Measurements from ENCODE around the gene RENBP. TPM values are rescaled to one million over a fixed set of nuclear protein-coding genes. Genes with fewer than 3 reads are reported as not detected.

Gene RENBP
- total RNA-seq, 1 experiment from 2014 or later = 0.87 TPM

GRCh38 chrX:153924149-153924861 lies 20.1 kb downstream of the RENBP start:
- peak; percentile 77 for DNase-seq (ENCODE audit: extremely low read depth, low read depth)

DNA sequence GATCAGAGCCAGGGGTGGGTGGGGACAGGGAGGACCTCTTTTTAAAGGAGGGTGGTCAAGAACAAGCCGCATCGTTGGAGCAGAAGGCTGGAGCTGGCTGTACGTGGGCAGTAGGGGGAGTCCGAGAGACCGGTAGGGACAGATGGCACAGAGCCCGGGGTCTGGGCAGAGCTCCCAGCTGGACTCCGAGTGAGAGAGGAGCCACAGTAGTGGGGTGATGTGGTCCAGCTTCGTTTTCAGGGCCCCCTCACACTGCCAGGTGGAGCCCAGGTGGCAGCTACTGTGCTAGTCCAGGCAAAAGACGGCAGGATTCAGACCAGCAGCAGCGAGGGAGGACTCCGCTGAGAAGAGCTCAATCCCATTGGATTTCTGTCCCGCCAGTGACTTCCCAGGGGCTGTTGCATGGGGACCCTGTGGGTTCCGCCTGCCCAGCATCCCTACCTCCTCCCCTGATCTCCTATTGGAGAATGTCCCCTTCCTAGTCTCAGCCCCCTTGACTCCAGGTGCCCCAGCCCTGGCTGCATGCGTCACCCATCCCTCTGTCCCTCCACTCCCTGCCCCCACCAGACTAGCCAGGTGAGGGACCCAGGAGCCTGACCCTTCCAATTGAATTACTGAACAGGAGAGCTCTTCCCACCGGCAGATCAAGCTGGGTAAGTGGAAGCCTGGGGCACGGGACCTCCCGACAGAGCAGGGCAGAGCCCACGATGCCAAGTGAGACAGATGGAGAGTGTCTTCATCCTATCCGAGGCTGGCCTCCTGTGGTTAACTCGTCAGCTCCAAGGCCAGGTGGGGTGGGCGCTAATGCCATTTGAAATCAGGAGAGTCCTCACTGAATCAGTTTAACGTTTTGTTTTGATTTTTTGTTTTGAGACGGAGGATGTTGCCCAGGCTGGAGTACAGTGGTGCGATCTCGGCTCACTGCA lies 21.2 kb downstream of the RENBP start:
- peak; percentile 48 for DNase-seq (ENCODE audit: extremely low read depth, low read depth)

- no peak for DNase-seq (ENCODE audit: extremely low read depth, low read depth)
These were observed 22.7 kb downstream of the RENBP start for GRCh38 chrX:153921511-153922446.

- DNase-seq (ENCODE audit: extremely low read depth, low read depth) = no peak
These were observed 23.4 kb downstream of the RENBP start for GRCh38 chrX:153921070-153921469.

GRCh38 chrX:153920546-153920945 lies 23.9 kb downstream of the RENBP start:
- no peak for DNase-seq (ENCODE audit: extremely low read depth, low read depth)

DNA sequence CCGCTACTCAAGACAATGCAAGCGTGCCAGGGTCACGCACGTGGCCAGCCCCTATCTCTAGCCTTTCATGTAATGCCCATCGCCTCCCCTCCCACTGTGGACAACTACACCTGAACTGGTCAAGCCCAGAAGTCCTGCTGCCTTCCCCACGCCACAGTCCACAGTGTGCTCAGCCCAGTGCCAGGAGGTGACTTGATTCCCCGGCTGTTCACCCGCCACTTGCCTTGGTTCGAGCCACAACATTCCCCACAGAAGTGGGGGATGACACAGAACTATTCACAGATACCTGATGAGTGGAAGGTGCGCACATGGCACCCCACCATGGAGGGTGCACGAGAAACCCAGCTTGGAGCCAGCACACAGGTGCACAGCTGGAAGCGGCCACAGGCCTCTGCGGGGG lies 25.2 kb downstream of the RENBP start:
- DNase-seq (ENCODE audit: extremely low read depth, low read depth) = no peak

- DNase-seq (ENCODE audit: extremely low read depth, low read depth) = no peak
These were observed 26.6 kb downstream of the RENBP start for GRCh38 chrX:153917869-153918268.

DNA sequence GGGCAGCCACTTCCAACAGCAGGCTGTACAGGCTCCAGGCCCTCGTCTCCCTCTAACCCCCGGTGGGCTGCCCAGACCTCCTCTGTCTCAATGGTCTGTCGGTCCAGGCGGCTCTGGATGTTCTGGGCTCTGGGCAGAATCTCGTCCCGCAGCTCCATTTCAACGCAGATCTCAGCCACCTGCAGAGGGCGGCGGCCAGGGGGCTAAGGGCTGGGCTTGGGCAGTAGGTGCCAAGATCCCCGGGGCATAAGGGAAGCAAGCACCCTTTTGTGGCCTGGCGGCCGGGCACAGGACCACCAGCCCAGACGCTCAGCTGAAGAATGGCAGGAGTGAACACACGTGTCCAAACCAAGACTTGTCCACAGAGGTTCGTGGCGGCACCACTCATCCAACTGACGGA lies 30.7 kb downstream of the RENBP start:
- DNase-seq (ENCODE audit: extremely low read depth, low read depth) = no peak

- DNase-seq (ENCODE audit: extremely low read depth, low read depth) = no peak
These were observed 31.2 kb downstream of the RENBP start for GRCh38 chrX:153913211-153913610.

- no peak for DNase-seq (ENCODE audit: extremely low read depth, low read depth)
These were observed 32.6 kb downstream of the RENBP start for GRCh38 chrX:153911798-153912197.

GRCh38 chrX:153910446-153910845 lies 34.0 kb downstream of the RENBP start:
- DNase-seq (ENCODE audit: extremely low read depth, low read depth) = no peak

- DNase-seq (ENCODE audit: extremely low read depth, low read depth) = no peak
These were observed 34.5 kb downstream of the RENBP start for GRCh38 chrX:153909980-153910360.

DNA sequence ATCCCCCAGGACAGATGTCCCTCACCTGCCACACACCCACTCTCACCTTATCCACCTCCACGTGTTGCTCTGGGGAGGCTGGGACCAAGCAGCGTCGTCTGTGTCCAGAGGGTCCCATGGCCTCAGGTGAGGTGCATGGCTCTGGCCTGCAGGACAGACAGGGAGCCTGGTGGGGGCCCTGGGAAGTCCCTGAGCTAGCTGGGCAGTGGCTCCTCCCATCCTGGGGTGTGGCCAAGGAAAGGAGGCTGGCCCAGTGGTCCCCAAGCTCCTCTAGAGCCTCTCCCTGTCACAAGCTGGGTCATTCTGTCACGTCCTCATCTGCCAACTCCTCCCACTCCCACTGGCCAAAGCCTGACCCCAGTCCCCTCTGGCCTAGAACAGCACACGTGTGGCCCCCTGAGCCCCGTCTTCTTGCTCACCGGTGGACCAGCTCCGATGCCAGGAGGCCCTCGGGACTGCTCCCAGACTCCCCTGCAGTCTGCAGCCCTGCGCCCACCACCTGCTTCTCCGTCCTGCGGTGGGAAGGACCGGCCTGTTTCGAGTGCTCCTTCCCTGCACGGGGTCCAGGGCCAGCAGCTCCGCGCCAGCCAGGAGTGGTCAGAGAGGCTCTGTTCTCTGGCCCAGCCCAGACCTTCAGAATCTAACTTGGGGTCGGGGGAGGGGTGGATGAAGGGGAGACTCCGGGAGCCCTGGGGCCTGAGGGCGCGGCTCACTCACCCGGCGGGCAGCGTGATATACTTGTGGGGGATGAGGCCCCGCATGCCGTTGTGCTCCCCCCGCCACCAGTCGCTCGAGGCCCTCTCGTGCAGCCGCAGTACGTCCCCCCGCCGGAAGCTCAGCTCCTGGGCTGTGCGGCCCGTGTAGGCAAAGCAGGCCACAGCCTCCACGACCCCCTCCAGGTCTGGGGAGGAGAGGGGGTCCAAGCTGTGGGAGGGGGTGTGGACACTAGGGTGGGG lies 35.1 kb downstream of the RENBP start:
- DNase-seq (ENCODE audit: extremely low read depth, low read depth) = no peak

GRCh38 chrX:153908219-153908860 lies 36.1 kb downstream of the RENBP start:
- no peak for DNase-seq (ENCODE audit: extremely low read depth, low read depth)

- DNase-seq (ENCODE audit: extremely low read depth, low read depth) = no peak
These were observed 37.0 kb downstream of the RENBP start for GRCh38 chrX:153907456-153907855.

- no peak for DNase-seq (ENCODE audit: extremely low read depth, low read depth)
These were observed 38.1 kb downstream of the RENBP start for GRCh38 chrX:153906126-153906917.

DNA sequence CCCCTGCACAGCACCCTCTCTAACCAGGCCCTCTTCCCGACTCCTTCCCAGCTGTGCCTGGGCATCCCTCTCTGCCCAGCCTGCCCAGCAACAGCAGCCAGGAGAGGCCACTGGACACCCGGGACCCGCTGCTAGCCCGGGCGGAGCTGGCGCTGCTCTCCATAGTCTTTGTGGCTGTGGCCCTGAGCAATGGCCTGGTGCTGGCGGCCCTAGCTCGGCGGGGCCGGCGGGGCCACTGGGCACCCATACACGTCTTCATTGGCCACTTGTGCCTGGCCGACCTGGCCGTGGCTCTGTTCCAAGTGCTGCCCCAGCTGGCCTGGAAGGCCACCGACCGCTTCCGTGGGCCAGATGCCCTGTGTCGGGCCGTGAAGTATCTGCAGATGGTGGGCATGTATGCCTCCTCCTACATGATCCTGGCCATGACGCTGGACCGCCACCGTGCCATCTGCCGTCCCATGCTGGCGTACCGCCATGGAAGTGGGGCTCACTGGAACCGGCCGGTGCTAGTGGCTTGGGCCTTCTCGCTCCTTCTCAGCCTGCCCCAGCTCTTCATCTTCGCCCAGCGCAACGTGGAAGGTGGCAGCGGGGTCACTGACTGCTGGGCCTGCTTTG lies 38.9 kb downstream of the RENBP start:
- DNase-seq (ENCODE audit: extremely low read depth, low read depth) = no peak
